Motor neuron (in vitro differentiated cells): ENCODE results near the gene NLRP7. TPM values are rescaled to one million over a fixed set of nuclear protein-coding genes. Genes with fewer than 3 reads are reported as not detected.
"Not testable (repeated sequence)": the region's sequence is repeated elsewhere in the genome, so short reads cannot be mapped to it uniquely, and the experiment has no call there.

ENCODE experiments used
- ATAC-seq, 8 experiments: fragments of 200-7000 bp; cut with Tn5 transposase; replicated peaks in 6 of 8; 2 replicates each; pipeline ENCODE4 v1.8.0; 2021; ENCODE audit warnings: mild to moderate bottlenecking in 8 of 8, moderate library complexity in 8 of 8
- H3K27ac ChIP-seq, 2 donors: fragments of 250-450 bp; sonication (Bioruptor Pico); 2 replicates each; pipeline ENCODE4 v1.9.0; 2021; ENCODE audit warnings: antibody characterized with exemption in 2 of 2, mild to moderate bottlenecking in 2 of 2, moderate library complexity in 1 of 2
- H3K4me1 ChIP-seq, 2 donors: fragments of 250-450 bp; sonication (Bioruptor Pico); replicated peaks in 1 of 2; 2 replicates each; pipeline ENCODE4 v1.6.1; 2021; ENCODE audit warnings: antibody characterized with exemption in 2 of 2, mild to moderate bottlenecking in 2 of 2, moderate library complexity in 1 of 2
- H3K4me3 ChIP-seq, 5 donors: fragments of 250-450 bp; sonication (Bioruptor Pico); 2 replicates each; pipeline ENCODE4 v1.9.0; 2021; ENCODE audit warnings: antibody characterized with exemption in 5 of 5, mild to moderate bottlenecking in 5 of 5, moderate library complexity in 4 of 5
- WGBS, 10 experiments: fragments of 450-650 bp; shearing (Covaris generic); methylation state at CpG; one replicate each; pipeline ENCODE4 v1.0.0; 2022; 5-methylcytosine and 5-hydroxymethylcytosine counted together
- in situ Hi-C, 9 experiments: fragments of 400-800 bp; cut with MboI; loops; one replicate each; pipeline ENCODE4 v1.15.0; 2021; ENCODE audit warnings: low sequenced_read_pairs in 9 of 9, low pct_unique_long_range_greater_than_20kb in 2 of 9; ENCODE audit not compliant: unreplicated experiment in 9 of 9
- total RNA-seq, 8 experiments: library from RNA; unstranded; fragments of 300-600 nt; gene quantifications; 2 replicates each; pipeline versions ENCODE4 v1.2.3 to v1.2.4, GENCODE V29; 2022

NLRP7 gene
- total RNA-seq, 8 experiments from 2014 or later = 0.05 to 0.81 (median 0.21) TPM; not detected in 4

GRCh38 chr19:54950580-54950979 is 3.2 kb upstream of the NLRP7 start:
- H3K4me3 ChIP-seq, H3K4me1 ChIP-seq, ATAC-seq, in situ Hi-C loops, H3K27ac ChIP-seq: not testable (repeated sequence)
- no CpG with 5 or more reads among the region's 10 CpGs for WGBS, 10 experiments

GRCh38 chr19:54949412-54949811 is 2.1 kb upstream of the NLRP7 start:
- ATAC-seq = no peak
- Histone ChIP-seq H3K27ac (no peak overlapping the region), H3K4me3 (no peak overlapping the region), H3K4me1 (no peaks in the 10 kb centered on the region)
- in situ Hi-C loops = no loop called here
- WGBS, 10 experiments = 5 to 58% (median 42%) methylated on average over 1 to 2 of the region's 2 CpGs; no CpG with 5 or more reads in 6 of the 10 experiments

GRCh38 chr19:54943772-54944361 is 3.5 kb downstream of the NLRP7 start:
- ATAC-seq, H3K4me1 ChIP-seq, H3K4me3 ChIP-seq, H3K27ac ChIP-seq, in situ Hi-C loops: not testable (repeated sequence)
- 0 to 84% (median 32%) methylated on average over 1 to 11 of the region's 11 CpGs; no CpG with 5 or more reads in 1 of the 10 experiments for WGBS, 10 experiments

- H3K27ac ChIP-seq, ATAC-seq: not testable (repeated sequence)
- no CpG with 5 or more reads among the region's 28 CpGs for WGBS, 10 experiments
These were observed 7.8 kb downstream of the NLRP7 start for GRCh38 chr19:54939538-54939937.

GRCh38 chr19:54938906-54939305 is 8.4 kb downstream of the NLRP7 start:
- Histone ChIP-seq H3K4me3 (no peak overlapping the region), H3K4me1 (no peaks in the 10 kb centered on the region), H3K27ac (no peak overlapping the region)
- in situ Hi-C loops = no loop called here
- ATAC-seq = no peak
- 22 to 60% (median 42%) methylated on average over 1 to 6 of the region's 11 CpGs; no CpG with 5 or more reads in 4 of the 10 experiments for WGBS, 10 experiments

More at GRCh38 chr19:54939538-54939937, 7.8 kb downstream of the NLRP7 start:
- in situ Hi-C loops, H3K4me3 ChIP-seq, H3K4me1 ChIP-seq: not testable (repeated sequence)

- H3K27ac ChIP-seq = no peak overlapping the region
- WGBS, 10 experiments = 7 to 89% (median 59%) methylated on average over 2 to 9 of the region's 9 CpGs
- H3K4me3 ChIP-seq = no peak overlapping the region
- in situ Hi-C loops = no loop called here
- ATAC-seq = no peak
- H3K4me1 ChIP-seq = no peaks in the 10 kb centered on the region
These were observed 9.4 kb downstream of the NLRP7 start for GRCh38 chr19:54937926-54938325.

- 0 to 100% (median 59%) methylated on average over 1 to 2 of the region's 2 CpGs; no CpG with 5 or more reads in 2 of the 10 experiments for WGBS, 10 experiments
- in situ Hi-C loops = no loop called here
- no peak overlapping the region for H3K27ac ChIP-seq
- no peak overlapping the region for H3K4me3 ChIP-seq
- no peak for ATAC-seq
- no peaks in the 10 kb centered on the region for H3K4me1 ChIP-seq
These were observed 19.0 kb downstream of the NLRP7 start for GRCh38 chr19:54928299-54928698.

GRCh38 chr19:54923276-54923675 is 24.1 kb downstream of the NLRP7 start:
- H3K27ac ChIP-seq = no peak overlapping the region
- in situ Hi-C loops = no loop called here
- no peaks in the 10 kb centered on the region for H3K4me1 ChIP-seq
- no peak for ATAC-seq
- H3K4me3 ChIP-seq = no peak overlapping the region
- 12 to 76% (median 60%) methylated on average over 3 to 8 of the region's 9 CpGs; no CpG with 5 or more reads in 2 of the 10 experiments for WGBS, 10 experiments

GRCh38 chr19:54921082-54921481 is 26.2 kb downstream of the NLRP7 start:
- Histone ChIP-seq H3K4me3 (no peak overlapping the region), H3K27ac (no peak overlapping the region), H3K4me1 (no peaks in the 10 kb centered on the region)
- no peak for ATAC-seq
- 0 to 92% (median 56%) methylated on average over 2 to 6 of the region's 7 CpGs for WGBS, 10 experiments
- in situ Hi-C loops = no loop called here

GRCh38 chr19:54919646-54920563 is 27.4 kb downstream of the NLRP7 start:
- ATAC-seq, H3K27ac ChIP-seq, H3K4me3 ChIP-seq, in situ Hi-C loops, H3K4me1 ChIP-seq: not testable (repeated sequence)
- 17 to 53% (median 30%) methylated on average over 1 to 6 of the region's 24 CpGs; no CpG with 5 or more reads in 6 of the 10 experiments for WGBS, 10 experiments

GRCh38 chr19:54918499-54918898 is 28.8 kb downstream of the NLRP7 start:
- 40 to 100% (median 63%) methylated on average over 1 to 7 of the region's 9 CpGs; no CpG with 5 or more reads in 3 of the 10 experiments for WGBS, 10 experiments
- ATAC-seq = no peak
- Histone ChIP-seq H3K4me3 (no peak overlapping the region), H3K27ac (no peak overlapping the region), H3K4me1 (no peaks in the 10 kb centered on the region)
- in situ Hi-C loops = no loop called here

GRCh38 chr19:54916822-54917221 is 30.5 kb downstream of the NLRP7 start:
- Histone ChIP-seq H3K4me3 (no peak overlapping the region), H3K27ac (no peak overlapping the region), H3K4me1 (no peaks in the 10 kb centered on the region)
- ATAC-seq = no peak
- in situ Hi-C loops = no loop called here
- WGBS, 10 experiments = 44 to 93% (median 69%) methylated on average over 2 to 10 of the region's 11 CpGs; no CpG with 5 or more reads in 2 of the 10 experiments

- ATAC-seq, H3K27ac ChIP-seq, H3K4me1 ChIP-seq, H3K4me3 ChIP-seq, in situ Hi-C loops: not testable (repeated sequence)
- 20% methylated on average over 1 of the region's 5 CpGs; no CpG with 5 or more reads in 9 of the 10 experiments for WGBS, 10 experiments
These were observed 39.4 kb downstream of the NLRP7 start for GRCh38 chr19:54907899-54908298.
